ENCODE data around the gene POLR3E. TPM values are rescaled to one million over a fixed set of nuclear protein-coding genes. Genes with fewer than 3 reads are reported as not detected.

POLR3E gene
- total RNA-seq, 1 experiment from 2014 or later = 73.5 TPM

GRCh38 chr16:22323959-22324786 lies 27.0 kb downstream of the POLR3E start:
- POLR2A ChIA-PET = no interaction called here
- CTCF ChIA-PET = interaction anchor here (1.9 kb wide), 1 partner anchor 24 kb away, joined by 6 read pairs; no protein-coding TSS in a partner anchor
- TF ChIP-seq ATF1 (CRISPR knock-in tag; IDR thresholded peaks at IDR 0.05) = no peak
- no peak for TF ChIP-seq TCF7 (CRISPR knock-in tag; IDR thresholded peaks at IDR 0.05; ENCODE audit: low read depth)
- no peak for TF ChIP-seq PREB (CRISPR knock-in tag; IDR thresholded peaks at IDR 0.05; ENCODE audit: borderline replicate concordance)
- no peak for TF ChIP-seq GRHL2 (CRISPR knock-in tag; IDR thresholded peaks at IDR 0.05; ENCODE audit: insufficient replicate concordance, severe bottlenecking)
- no peak for TF ChIP-seq RELA (CRISPR knock-in tag; IDR thresholded peaks at IDR 0.05; ENCODE audit: borderline replicate concordance)
- TF ChIP-seq ZNF425 (CRISPR knock-in tag; conservative IDR thresholded peaks at IDR 0.05) = no peak
- no peak for TF ChIP-seq FOXP4 (CRISPR knock-in tag; IDR thresholded peaks at IDR 0.05)
- no peak for TF ChIP-seq ZSCAN18 (CRISPR knock-in tag; IDR thresholded peaks at IDR 0.05)
- no peak for TF ChIP-seq GABPB1 (CRISPR knock-in tag; IDR thresholded peaks at IDR 0.05)
- TF ChIP-seq NFYB (CRISPR knock-in tag; conservative IDR thresholded peaks at IDR 0.05; ENCODE audit: low read depth) = no peak
- no peak for TF ChIP-seq AR (CRISPR knock-in tag; IDR thresholded peaks at IDR 0.05)
- TF ChIP-seq ZNF138 (CRISPR knock-in tag; conservative IDR thresholded peaks at IDR 0.05) = no peak
- Mint-ChIP-seq H3K27ac (no peak overlapping the region), H3K27me3 (ENCODE audit: low read depth) (no peaks in the 10 kb centered on the region), H3K4me3 (no peak overlapping the region), H3K4me1 (no peaks in the 10 kb centered on the region), H3K36me3 (peaks cover 30% of the 10 kb centered on the region), H3K9me3 (no peaks in the 10 kb centered on the region)
- ATAC-seq = no peak
- DNase-seq (ENCODE audit: low spot score) = no peak

All from WTC11 (cell line).